ENCODE measurements around the gene CAMK1G. TPM values are rescaled to one million over a fixed set of nuclear protein-coding genes. Genes with fewer than 3 reads are reported as not detected.

The CAMK1G gene
- total and polyA plus RNA-seq, 9 donors = 7.6 to 20.2 (median 12.0) TPM

DNA sequence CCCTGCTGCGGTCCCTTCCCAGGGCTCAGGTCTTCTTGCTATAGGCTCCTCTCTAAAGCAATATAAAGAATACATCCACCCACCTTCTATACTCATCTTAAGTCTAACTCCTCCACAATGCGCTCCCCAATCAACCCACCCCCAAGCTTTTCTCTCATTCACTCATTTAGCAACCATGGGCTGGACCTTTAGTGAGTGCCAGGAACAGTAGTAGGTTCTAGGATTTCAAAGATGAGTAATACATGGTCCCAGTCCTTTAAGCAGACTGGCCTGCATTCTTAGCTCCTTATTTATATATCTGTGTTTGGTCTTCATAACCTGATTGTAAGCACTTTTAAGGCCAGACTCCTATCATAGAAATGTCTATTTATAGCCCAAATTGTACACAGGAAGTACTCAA, 5.9 kb downstream of the CAMK1G start:
- H3K9me3 ChIP-seq = no peaks in the 10 kb centered on the region
- no peak overlapping the region for H3K4me3 ChIP-seq
- DNase-seq = no peak
- peak overlapping the region in 1 of 2 donors; percentile 22 for H3K27ac ChIP-seq
- intact Hi-C loops (cut with DNase I) = loop anchor here in 2 of 4 donors (5.0 kb wide), 2 partner anchors 103 to 153 kb away; no protein-coding TSS in a partner anchor
- peaks cover 8% of the 10 kb centered on the region for H3K4me1 ChIP-seq (ENCODE audit: insufficient read depth)
- H3K27me3 ChIP-seq = no peaks in the 10 kb centered on the region
- no peaks in the 10 kb centered on the region for H3K36me3 ChIP-seq
- 96 to 100% (median 98%) methylated on average over 2 of the region's 2 CpGs for WGBS, 3 donors
- TF ChIP-seq POLR2A (IDR thresholded peaks at IDR 0.05) = no peak
- TF ChIP-seq, protein P1, sequence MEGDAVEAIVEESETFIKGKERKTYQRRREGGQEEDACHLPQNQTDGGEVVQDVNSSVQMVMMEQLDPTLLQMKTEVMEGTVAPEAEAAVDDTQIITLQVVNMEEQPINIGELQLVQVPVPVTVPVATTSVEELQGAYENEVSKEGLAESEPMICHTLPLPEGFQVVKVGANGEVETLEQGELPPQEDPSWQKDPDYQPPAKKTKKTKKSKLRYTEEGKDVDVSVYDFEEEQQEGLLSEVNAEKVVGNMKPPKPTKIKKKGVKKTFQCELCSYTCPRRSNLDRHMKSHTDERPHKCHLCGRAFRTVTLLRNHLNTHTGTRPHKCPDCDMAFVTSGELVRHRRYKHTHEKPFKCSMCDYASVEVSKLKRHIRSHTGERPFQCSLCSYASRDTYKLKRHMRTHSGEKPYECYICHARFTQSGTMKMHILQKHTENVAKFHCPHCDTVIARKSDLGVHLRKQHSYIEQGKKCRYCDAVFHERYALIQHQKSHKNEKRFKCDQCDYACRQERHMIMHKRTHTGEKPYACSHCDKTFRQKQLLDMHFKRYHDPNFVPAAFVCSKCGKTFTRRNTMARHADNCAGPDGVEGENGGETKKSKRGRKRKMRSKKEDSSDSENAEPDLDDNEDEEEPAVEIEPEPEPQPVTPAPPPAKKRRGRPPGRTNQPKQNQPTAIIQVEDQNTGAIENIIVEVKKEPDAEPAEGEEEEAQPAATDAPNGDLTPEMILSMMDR (IDR thresholded peaks at IDR 0.05) = no peak
- TF ChIP-seq EP300 (IDR thresholded peaks at IDR 0.05) = no peak

DNA sequence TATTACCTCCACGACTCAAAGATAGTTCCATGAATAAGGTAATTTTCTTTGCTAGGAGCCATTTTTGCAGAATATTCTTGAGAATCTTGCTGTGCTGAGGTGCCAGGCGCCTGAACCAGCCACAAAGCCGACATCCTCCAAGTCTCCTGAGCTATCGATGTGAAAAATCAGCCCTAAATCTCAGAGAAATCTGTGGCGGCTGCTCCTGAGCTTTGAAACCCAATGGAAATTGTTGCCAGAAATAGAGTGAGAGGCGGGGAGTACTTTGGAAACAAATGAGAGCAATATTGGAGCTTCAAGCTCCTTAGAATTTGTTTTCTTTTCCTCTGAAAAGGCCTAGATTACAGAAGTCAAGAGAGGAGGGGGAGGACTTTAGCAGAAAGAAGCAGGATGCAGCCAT, 6.3 kb downstream of the CAMK1G start:
- intact Hi-C loops (cut with DNase I) = loop anchor here in 2 of 4 donors (5.0 kb wide), 3 partner anchors 37 to 152 kb away; no protein-coding TSS in a partner anchor
- no peaks in the 10 kb centered on the region for H3K9me3 ChIP-seq
- no peak overlapping the region for H3K4me3 ChIP-seq
- no peak for DNase-seq
- no peaks in the 10 kb centered on the region for H3K27me3 ChIP-seq
- no peak for TF ChIP-seq EP300 (IDR thresholded peaks at IDR 0.05)
- TF ChIP-seq, protein P1 (IDR thresholded peaks at IDR 0.05) = no peak
- no peak for TF ChIP-seq POLR2A (IDR thresholded peaks at IDR 0.05)
- H3K4me1 ChIP-seq (ENCODE audit: insufficient read depth) = peaks cover 8% of the 10 kb centered on the region
- H3K27ac ChIP-seq = peak overlapping the region in 1 of 2 donors; percentile 22
- 48 to 58% (median 51%) methylated on average over 6 of the region's 6 CpGs for WGBS, 3 donors
- H3K36me3 ChIP-seq = no peaks in the 10 kb centered on the region

DNA sequence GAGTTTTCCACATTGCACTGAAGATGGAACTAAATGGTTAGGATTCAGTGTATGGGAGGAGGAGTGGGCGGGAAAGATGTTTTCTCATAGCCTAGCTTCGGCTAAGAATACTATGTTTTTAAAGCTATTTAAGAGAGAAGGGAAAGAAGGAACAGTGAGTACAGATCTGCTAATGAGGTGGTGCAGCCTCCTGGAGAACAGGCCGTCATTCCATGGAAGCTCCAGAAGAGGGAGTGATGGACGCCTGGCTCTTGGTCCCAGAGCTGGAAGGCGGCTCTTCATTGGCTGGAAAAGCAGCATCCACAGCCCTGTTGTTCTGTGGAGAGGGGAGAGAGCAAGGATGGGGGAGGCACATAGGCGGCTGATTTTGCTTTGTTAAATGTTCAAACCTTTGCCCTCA, 6.9 kb downstream of the CAMK1G start:
- WGBS, 3 donors = 13 to 19% (median 14%) methylated on average over 6 of the region's 6 CpGs
- no peak for TF ChIP-seq POLR2A (IDR thresholded peaks at IDR 0.05)
- TF ChIP-seq, protein P1 (IDR thresholded peaks at IDR 0.05) = no peak
- no peak for TF ChIP-seq EP300 (IDR thresholded peaks at IDR 0.05)
- Histone ChIP-seq H3K4me1 (ENCODE audit: insufficient read depth) (peaks cover 6% of the 10 kb centered on the region), H3K27ac (no peak overlapping the region), H3K9me3 (no peaks in the 10 kb centered on the region), H3K4me3 (no peak overlapping the region), H3K27me3 (no peaks in the 10 kb centered on the region), H3K36me3 (no peaks in the 10 kb centered on the region)
- DNase-seq = peak in 4 of 5 donors; percentile 31 to 64 (median 41)
- intact Hi-C loops (cut with DNase I) = loop anchor here in 1 of 4 donors (5.0 kb wide), 1 partner anchor 37 kb away; no protein-coding TSS in a partner anchor

DNA sequence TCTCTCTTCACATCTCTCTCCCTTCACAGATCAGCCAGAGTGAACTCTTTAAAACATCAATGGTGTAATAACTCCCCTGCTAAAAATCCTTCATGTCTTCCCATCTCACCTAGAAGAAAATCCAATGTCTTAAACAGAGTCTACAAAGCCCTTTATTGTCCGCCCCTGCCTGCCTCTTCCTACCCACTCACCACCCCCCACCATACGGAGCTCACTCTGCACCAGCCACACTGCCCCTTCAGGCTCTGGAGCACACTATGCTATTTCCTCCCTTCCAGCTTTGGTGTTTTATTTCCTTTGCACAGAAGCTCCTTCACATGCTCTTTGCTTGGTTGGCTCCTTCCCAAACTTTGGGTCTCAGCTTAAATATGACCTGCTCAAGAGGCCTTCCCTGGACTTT, 10.2 kb downstream of the CAMK1G start:
- Histone ChIP-seq H3K27ac (no peak overlapping the region), H3K27me3 (no peaks in the 10 kb centered on the region), H3K36me3 (no peaks in the 10 kb centered on the region), H3K4me3 (no peak overlapping the region), H3K9me3 (no peaks in the 10 kb centered on the region), H3K4me1 (ENCODE audit: insufficient read depth) (no peaks in the 10 kb centered on the region)
- intact Hi-C loops (cut with DNase I) = loop anchor here in 1 of 4 donors (5.0 kb wide), 1 partner anchor 34 kb away; no protein-coding TSS in a partner anchor
- no peak for TF ChIP-seq POLR2A (IDR thresholded peaks at IDR 0.05)
- TF ChIP-seq EP300 (IDR thresholded peaks at IDR 0.05) = no peak
- TF ChIP-seq, protein P1 (IDR thresholded peaks at IDR 0.05) = no peak
- 59 to 79% (median 67%) methylated on average over 2 of the region's 2 CpGs for WGBS, 3 donors
- no peak for DNase-seq

Measured in ovary (tissue), 9 donors.